ENCODE data around the gene MIPOL1. TPM values are rescaled to one million over a fixed set of nuclear protein-coding genes. Genes with fewer than 3 reads are reported as not detected.

Gene MIPOL1
- total RNA-seq, 4 donors from 2014 or later: 4.8 to 21.5 (median 11.8) TPM

GRCh38 chr14:37585101-37585511 lies 387.4 kb downstream of the MIPOL1 start:
- TF ChIP-seq CTCF (IDR thresholded peaks at IDR 0.05) (no peak), POLR2A (IDR thresholded peaks at IDR 0.05) (peak; percentile 10), EP300 (IDR thresholded peaks at IDR 0.05; ENCODE audit: low read depth) (no peak), POLR2AphosphoS5 (IDR thresholded peaks at IDR 0.05) (peak in 1 of 3 donors; percentile 15)
- peaks cover 77% of the 10 kb centered on the region for H3K27me3 ChIP-seq
- H3K4me1 ChIP-seq: peaks cover 4 to 37% (median 18%) of the 10 kb centered on the region in 4 donors
- in situ Hi-C loops (cut with MboI; ENCODE audit: low pct_ligation_motif_present in 1 of 4, low pct_unique_long_range_greater_than_20kb in 1 of 4, low sequenced_read_pairs in 3 of 4): loop anchor here in 1 of 4 donors (10.0 kb wide), 1 partner anchor 340 kb away; no protein-coding TSS in a partner anchor
- no peaks in the 10 kb centered on the region for H3K9me3 ChIP-seq
- WGBS, 2 donors (ENCODE audit: low coverage in 1 of 2): 10 to 12% methylated on average over 6 to 23 of the region's 23 CpGs
- H3K4me3 ChIP-seq: peak overlapping the region in 3 of 4 donors; percentile 4 to 57 (median 45)
- no peaks in the 10 kb centered on the region for H3K36me3 ChIP-seq
- intact Hi-C loops (cut with DNase I; ENCODE audit: low total_unique reads): no loop called here
- DNase-seq: peak; percentile 41
- peak overlapping the region; percentile 87 to 94 (median 90) for H3K27ac ChIP-seq

DNA sequence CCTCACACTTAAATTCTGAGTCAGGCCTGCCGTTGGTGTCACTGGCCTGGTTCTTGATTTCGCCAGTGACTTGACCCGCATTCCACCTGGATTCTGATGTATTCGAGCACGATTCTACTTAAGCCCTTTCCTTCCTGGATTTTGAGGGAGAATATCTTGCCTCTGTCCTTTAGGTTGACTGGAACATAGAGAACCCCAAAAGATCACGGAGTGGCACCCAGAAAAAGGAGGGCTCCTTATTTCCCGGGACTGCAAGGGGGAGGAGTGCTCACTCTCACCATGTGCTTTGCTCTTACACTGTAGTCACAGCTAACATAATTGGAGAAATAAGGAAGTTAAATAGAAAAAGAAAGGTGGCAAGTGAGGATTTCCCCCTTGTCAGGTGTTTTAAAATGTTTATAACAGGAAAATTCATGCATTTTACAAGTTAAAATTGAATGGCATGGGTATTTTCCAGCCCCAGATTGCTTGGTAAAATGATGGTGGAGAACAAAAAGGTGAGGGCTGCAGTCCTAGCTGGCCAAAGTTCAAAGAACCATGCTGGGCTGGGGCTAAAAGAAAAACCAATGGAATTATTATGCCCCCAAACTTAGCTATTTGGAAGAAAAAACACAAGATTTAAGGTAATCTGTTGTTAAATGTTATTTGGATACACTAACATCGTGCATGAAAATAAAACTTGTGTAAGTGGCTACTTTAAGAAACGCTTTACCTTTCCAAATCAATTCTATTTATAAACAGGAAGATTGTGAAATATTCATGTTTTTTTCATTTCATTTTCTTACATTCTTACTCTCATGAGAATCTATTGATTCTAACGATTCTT lies 388.4 kb downstream of the MIPOL1 start:
- in situ Hi-C loops (cut with MboI; ENCODE audit: low pct_ligation_motif_present in 1 of 4, low pct_unique_long_range_greater_than_20kb in 1 of 4, low sequenced_read_pairs in 3 of 4): loop anchor here in 1 of 4 donors (10.0 kb wide), 1 partner anchor 341 kb away; no protein-coding TSS in a partner anchor
- Histone ChIP-seq H3K27ac (peak overlapping the region; percentile 87 to 94 (median 90)), H3K4me3 (peak overlapping the region in 2 of 4 donors; percentile 66 to 68)

GRCh38 chr14:37586797-37587130 lies 389.0 kb downstream of the MIPOL1 start:
- Histone ChIP-seq H3K4me1 (peaks cover 4 to 37% (median 18%) of the 10 kb centered on the region in 4 donors), H3K4me3 (peak overlapping the region in 3 of 4 donors; percentile 57 to 68 (median 66)), H3K27me3 (peaks cover 93% of the 10 kb centered on the region), H3K27ac (peak overlapping the region; percentile 87 to 94 (median 90)), H3K9me3 (no peaks in the 10 kb centered on the region), H3K36me3 (no peaks in the 10 kb centered on the region)
- TF ChIP-seq POLR2A (IDR thresholded peaks at IDR 0.05) (no peak), CTCF (IDR thresholded peaks at IDR 0.05) (no peak), POLR2AphosphoS5 (IDR thresholded peaks at IDR 0.05) (no peak)
- DNase-seq: no peak
- 4 to 8% methylated on average over 1 of the region's 1 CpG for WGBS, 2 donors (ENCODE audit: low coverage in 1 of 2)
- intact Hi-C loops (cut with DNase I; ENCODE audit: low total_unique reads) (no loop called here), in situ Hi-C loops (cut with MboI; ENCODE audit: low pct_ligation_motif_present in 1 of 4, low pct_unique_long_range_greater_than_20kb in 1 of 4, low sequenced_read_pairs in 3 of 4) (loop anchor here in 1 of 4 donors (10.0 kb wide), 1 partner anchor 342 kb away; no protein-coding TSS in a partner anchor)

More for the DNA sequence above, 388.4 kb downstream of the MIPOL1 start:
- 0 to 9% methylated on average over 3 to 10 of the region's 10 CpGs for WGBS, 2 donors (ENCODE audit: low coverage in 1 of 2)
- Histone ChIP-seq H3K4me1 (peaks cover 4 to 37% (median 18%) of the 10 kb centered on the region in 4 donors), H3K27me3 (peaks cover 87% of the 10 kb centered on the region), H3K9me3 (no peaks in the 10 kb centered on the region), H3K36me3 (no peaks in the 10 kb centered on the region)
- peak in 1 of 3 donors; percentile 28 for TF ChIP-seq POLR2AphosphoS5 (IDR thresholded peaks at IDR 0.05)
- TF ChIP-seq CTCF (IDR thresholded peaks at IDR 0.05): no peak
- DNase-seq: no peak
- intact Hi-C loops (cut with DNase I; ENCODE audit: low total_unique reads): no loop called here

DNA sequence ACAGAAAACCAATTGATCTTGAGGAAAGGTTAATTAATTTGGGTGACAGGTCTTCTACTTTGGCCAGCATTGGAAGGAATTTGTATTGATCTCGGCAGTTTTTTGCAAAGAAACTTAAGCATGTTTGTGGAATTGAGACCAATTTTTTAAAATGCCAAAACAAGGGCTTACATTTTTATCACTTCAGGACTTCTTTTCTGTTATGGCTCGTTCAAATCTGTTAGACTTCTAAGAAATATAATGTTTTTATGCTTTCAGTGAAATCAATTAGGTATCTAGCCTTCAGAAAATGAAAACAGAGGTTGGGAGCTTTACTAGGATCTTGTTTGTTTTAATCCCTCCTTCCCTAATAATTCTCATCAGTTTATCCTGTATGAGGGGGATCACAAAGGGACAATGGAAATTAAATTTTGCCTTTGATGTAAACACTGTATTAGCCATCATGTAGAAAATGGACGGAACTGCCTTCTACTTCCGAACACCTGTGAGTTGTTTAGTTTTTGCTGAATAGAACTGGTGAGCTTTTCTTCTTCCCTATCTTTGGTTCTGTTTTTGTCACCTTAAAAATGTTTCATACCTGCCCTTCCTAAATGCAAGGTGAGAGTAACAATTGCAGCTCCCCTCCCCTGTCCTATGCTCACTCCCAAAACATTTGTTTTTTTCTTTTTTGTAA lies 389.5 kb downstream of the MIPOL1 start:
- Histone ChIP-seq H3K36me3 (no peaks in the 10 kb centered on the region), H3K9me3 (no peaks in the 10 kb centered on the region), H3K27me3 (peaks cover 97% of the 10 kb centered on the region), H3K27ac (peak overlapping the region; percentile 87 to 94 (median 90)), H3K4me3 (peak overlapping the region in 3 of 4 donors; percentile 57 to 68 (median 66)), H3K4me1 (peaks cover 4 to 37% (median 18%) of the 10 kb centered on the region in 4 donors)
- intact Hi-C loops (cut with DNase I; ENCODE audit: low total_unique reads) (no loop called here), in situ Hi-C loops (cut with MboI; ENCODE audit: low pct_ligation_motif_present in 1 of 4, low pct_unique_long_range_greater_than_20kb in 1 of 4, low sequenced_read_pairs in 3 of 4) (loop anchor here in 1 of 4 donors (10.0 kb wide), 1 partner anchor 342 kb away; no protein-coding TSS in a partner anchor)
- DNase-seq: no peak
- WGBS, 2 donors (ENCODE audit: low coverage in 1 of 2): 0 to 6% methylated on average over 4 of the region's 4 CpGs
- no peak for TF ChIP-seq CTCF (IDR thresholded peaks at IDR 0.05)
- TF ChIP-seq POLR2AphosphoS5 (IDR thresholded peaks at IDR 0.05): no peak
- TF ChIP-seq POLR2A (IDR thresholded peaks at IDR 0.05): no peak
- no peak for TF ChIP-seq EP300 (IDR thresholded peaks at IDR 0.05; ENCODE audit: low read depth)
